Esophagus (tissue), 2 donors: ENCODE results near the gene ST3GAL4. TPM values are rescaled to one million over a fixed set of nuclear protein-coding genes. Genes with fewer than 3 reads are reported as not detected.

Experiments used
- H3K27ac ChIP-seq, 2 donors: one replicate each; pipeline ENCODE4 v1.5.1; 2013; ENCODE audit warnings: low read depth in 2 of 2, mild to moderate bottlenecking in 2 of 2, inconsistent platforms in 1 of 2, low read length in 1 of 2, moderate library complexity in 1 of 2
- H3K27me3 ChIP-seq, 2 donors: one replicate each; pipeline ENCODE4 v1.6.1; 2013; ENCODE audit warnings: low read length in 2 of 2, control low read depth in 1 of 2, mild to moderate bottlenecking in 1 of 2; ENCODE audit not compliant: insufficient read depth in 2 of 2, control insufficient read depth in 1 of 2
- H3K36me3 ChIP-seq, 2 donors: one replicate each; pipeline ENCODE4 v1.6.1; 2013; ENCODE audit warnings: low read length in 1 of 2; ENCODE audit not compliant: control insufficient read depth in 2 of 2, insufficient read depth in 2 of 2
- H3K4me1 ChIP-seq, 2 donors: one replicate each; pipeline ENCODE4 v1.6.1; 2013; ENCODE audit warnings: low read length in 1 of 2; ENCODE audit not compliant: control insufficient read depth in 2 of 2, insufficient read depth in 2 of 2
- H3K4me3 ChIP-seq, 2 donors: one replicate each; pipeline ENCODE4 v1.5.1; 2013; ENCODE audit warnings: low read length in 2 of 2, mild to moderate bottlenecking in 2 of 2, low read depth in 1 of 2, moderate library complexity in 1 of 2
- H3K9me3 ChIP-seq, 2 donors: one replicate each; pipeline ENCODE4 v1.6.1; 2013; ENCODE audit warnings: mild to moderate bottlenecking in 2 of 2, low read depth in 1 of 2, low read length in 1 of 2, moderate library complexity in 1 of 2; ENCODE audit not compliant: control insufficient read depth in 2 of 2, insufficient read depth in 1 of 2
- WGBS, 2 donors: extraction: QIAGEN DNeasy Blood & Tissue Kit; methylation state at CpG; one replicate each; pipeline ENCODE4 v1.1.7; 2013; 5-methylcytosine and 5-hydroxymethylcytosine counted together
- polyA plus RNA-seq, 2 donors: library from polyadenylated mRNA; stranded (reverse); fragments of 200-250 nt; gene quantifications; one replicate each; pipeline ENCODE4 v1.2.3, GENCODE V29; 2013
- donor health status: healthy with polysubstance abuse.
- donor health status: Bipolar disorder and iron deficiency.

ST3GAL4 gene
- polyA plus RNA-seq, 2 donors, result 78.9 to 107 TPM

- H3K36me3 ChIP-seq, result no peaks in the 10 kb centered on the region
- no peaks in the 10 kb centered on the region for H3K27me3 ChIP-seq
- H3K9me3 ChIP-seq, result no peaks in the 10 kb centered on the region
- 80 to 82% methylated on average over 3 of the region's 3 CpGs for WGBS, 2 donors
- no peak overlapping the region for H3K27ac ChIP-seq
- no peak overlapping the region for H3K4me3 ChIP-seq
- peaks cover 7 to 8% of the 10 kb centered on the region in 2 donors for H3K4me1 ChIP-seq
Observed at GRCh38 chr11:126352163-126352562, 3.3 kb upstream of the ST3GAL4 start.

GRCh38 chr11:126352934-126353801 is 2.3 kb upstream of the ST3GAL4 start:
- no peaks in the 10 kb centered on the region for H3K27me3 ChIP-seq
- WGBS, 2 donors, result 69 to 71% methylated on average over 4 of the region's 4 CpGs
- no peak overlapping the region for H3K4me3 ChIP-seq
- H3K9me3 ChIP-seq, result no peaks in the 10 kb centered on the region
- H3K4me1 ChIP-seq, result peaks cover 7 to 8% of the 10 kb centered on the region in 2 donors
- H3K27ac ChIP-seq, result peak overlapping the region; percentile 15 to 17
- no peaks in the 10 kb centered on the region for H3K36me3 ChIP-seq

DNA sequence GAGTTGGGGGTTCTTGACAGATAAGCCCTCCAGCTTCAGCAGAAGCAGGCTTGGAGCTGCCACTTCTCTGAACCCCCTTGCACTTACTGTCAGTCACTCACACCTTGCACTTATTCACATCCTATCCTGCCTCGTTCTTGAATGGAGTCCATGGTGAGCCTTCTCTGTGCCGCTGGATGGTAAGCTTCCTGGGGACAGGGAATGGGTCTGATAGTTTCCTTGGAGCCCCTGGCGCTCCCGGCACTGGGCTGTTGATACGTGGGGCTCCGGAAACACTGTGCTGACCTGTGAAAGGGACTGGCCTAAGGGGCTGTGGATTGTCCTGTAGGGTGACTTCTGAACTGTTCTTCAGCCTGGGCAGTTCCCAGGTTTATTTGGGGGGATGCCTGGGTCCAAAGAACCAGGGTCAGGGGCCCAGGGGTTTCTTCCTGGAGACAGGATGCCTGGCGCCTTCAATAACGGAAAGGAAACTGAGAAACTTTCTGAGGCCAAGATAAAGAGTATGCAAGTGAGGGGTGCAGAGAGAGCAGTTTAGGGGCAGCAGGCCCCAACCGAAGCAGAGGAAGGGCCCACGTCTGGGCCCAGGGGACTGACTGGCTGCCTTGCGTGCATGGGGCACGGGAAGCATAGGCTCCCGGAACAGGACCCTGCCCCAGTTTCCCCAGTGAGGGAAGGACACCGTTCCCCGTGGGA is 709 bp upstream of the ST3GAL4 start:
- Histone ChIP-seq H3K27ac (peak overlapping the region; percentile 53 to 79), H3K9me3 (no peaks in the 10 kb centered on the region), H3K36me3 (no peaks in the 10 kb centered on the region), H3K4me3 (peak overlapping the region; percentile 50 to 61), H3K4me1 (peaks cover 7 to 10% of the 10 kb centered on the region in 2 donors), H3K27me3 (no peaks in the 10 kb centered on the region)
- WGBS, 2 donors, result 42 to 58% methylated on average over 10 to 15 of the region's 15 CpGs

DNA sequence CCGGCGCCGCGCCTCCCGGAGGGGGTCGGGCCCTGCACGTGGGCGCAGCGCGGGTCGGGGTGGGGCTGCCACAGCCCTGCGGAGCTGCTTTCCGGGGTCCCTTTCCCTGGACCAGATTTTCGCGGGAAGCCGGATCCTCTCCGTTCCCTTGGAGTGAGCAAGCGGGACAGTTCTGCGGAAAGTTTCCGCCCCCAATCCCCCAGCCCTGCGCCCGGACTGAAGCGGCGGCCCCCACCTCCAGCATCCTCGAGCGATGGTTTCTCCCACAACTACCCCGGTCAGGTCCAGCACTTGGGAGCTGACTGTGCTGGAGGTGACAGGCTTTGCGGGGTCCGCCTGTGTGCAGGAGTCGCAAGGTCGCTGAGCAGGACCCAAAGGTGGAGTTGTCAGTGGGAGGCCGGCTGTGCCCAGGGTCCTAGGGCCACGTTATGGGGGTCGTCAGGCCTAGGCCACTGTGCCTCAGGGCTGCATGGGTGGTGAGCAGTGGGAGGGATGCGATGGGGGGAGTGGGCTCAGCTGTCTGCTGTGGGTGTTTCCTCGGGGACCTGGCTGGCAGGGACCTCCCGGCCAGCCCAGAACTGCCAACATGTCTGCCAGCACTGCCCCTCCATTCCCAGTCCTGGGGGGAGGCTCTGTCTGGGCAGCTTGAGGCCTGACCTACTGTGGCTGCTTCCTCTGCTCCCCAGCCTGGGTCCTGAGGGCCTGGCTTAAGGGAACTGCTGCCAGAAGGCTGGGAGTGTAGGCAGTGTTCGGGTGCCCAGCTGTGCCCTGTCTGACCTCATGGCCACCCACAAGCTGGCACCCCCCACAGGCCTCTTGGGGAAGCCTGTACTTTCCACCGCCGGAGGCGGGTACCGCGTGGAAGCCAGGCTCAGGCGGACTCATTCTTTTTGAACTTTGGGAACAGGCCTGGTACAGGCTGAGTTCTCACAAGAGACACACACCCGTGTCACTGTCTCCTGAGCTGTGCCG is 726 bp downstream of the ST3GAL4 start:
- peak overlapping the region; percentile 41 to 50 for H3K4me3 ChIP-seq
- 12 to 20% methylated on average over 41 to 46 of the region's 46 CpGs for WGBS, 2 donors
- H3K27me3 ChIP-seq, result no peaks in the 10 kb centered on the region
- H3K36me3 ChIP-seq, result no peaks in the 10 kb centered on the region
- peak overlapping the region; percentile 56 to 77 for H3K27ac ChIP-seq
- no peaks in the 10 kb centered on the region for H3K9me3 ChIP-seq
- peaks cover 10 to 11% of the 10 kb centered on the region in 2 donors for H3K4me1 ChIP-seq

- Histone ChIP-seq H3K9me3 (no peaks in the 10 kb centered on the region), H3K36me3 (no peaks in the 10 kb centered on the region), H3K4me1 (peaks cover 10 to 11% of the 10 kb centered on the region in 2 donors), H3K4me3 (no peak overlapping the region), H3K27ac (peak overlapping the region; percentile 56 to 77), H3K27me3 (no peaks in the 10 kb centered on the region)
- 74 to 83% methylated on average over 17 of the region's 17 CpGs for WGBS, 2 donors
Observed at GRCh38 chr11:126357055-126357962, 1.8 kb downstream of the ST3GAL4 start.

DNA sequence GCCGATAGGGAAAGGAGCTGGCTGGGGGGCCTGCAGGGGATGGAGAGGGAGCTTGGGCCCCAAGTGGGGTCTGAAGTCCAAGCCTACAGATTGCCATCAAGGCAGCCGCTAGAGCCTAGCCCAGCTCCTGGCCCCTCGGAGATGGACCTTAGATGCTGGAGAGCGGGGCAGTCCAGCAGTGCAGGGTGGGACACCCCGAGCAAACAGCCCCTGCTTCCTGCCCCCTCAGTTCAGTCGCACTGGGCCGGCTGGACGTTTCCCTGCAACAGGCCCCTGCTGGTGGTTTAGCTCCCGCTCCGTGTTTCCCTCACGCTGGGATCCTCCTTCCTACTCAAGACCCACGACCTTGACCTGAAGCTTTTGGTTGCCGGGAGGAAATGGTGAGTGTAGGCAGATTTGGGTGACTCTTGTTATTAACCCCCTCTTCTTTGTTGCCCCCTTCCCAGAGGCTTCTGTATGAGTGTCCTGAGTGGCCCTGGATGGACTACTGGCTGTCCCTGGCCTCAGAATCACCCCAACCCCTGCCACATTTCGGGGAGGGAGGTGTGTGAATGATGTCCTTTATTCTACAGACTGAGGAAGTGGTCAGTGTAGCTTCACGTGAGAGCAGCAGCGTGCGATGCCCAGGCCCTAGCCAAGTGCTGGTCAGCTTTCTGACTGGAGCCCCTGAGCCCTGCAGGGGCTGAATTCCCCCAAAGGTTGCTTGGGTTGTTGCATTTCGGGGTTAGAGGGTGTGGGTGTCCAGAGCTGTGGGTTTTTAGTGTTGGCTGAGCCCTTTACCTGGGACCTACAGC is 2.7 kb downstream of the ST3GAL4 start:
- Histone ChIP-seq H3K27me3 (no peaks in the 10 kb centered on the region), H3K4me1 (peaks cover 10 to 14% of the 10 kb centered on the region in 2 donors), H3K36me3 (no peaks in the 10 kb centered on the region), H3K4me3 (no peak overlapping the region), H3K27ac (peak overlapping the region in 1 of 2 donors; percentile 38), H3K9me3 (no peaks in the 10 kb centered on the region)
- 80% methylated on average over 18 of the region's 18 CpGs for WGBS, 2 donors

- 67 to 86% methylated on average over 2 of the region's 2 CpGs for WGBS, 2 donors
- no peaks in the 10 kb centered on the region for H3K27me3 ChIP-seq
Observed at GRCh38 chr11:126358763-126359160, 3.3 kb downstream of the ST3GAL4 start.

DNA sequence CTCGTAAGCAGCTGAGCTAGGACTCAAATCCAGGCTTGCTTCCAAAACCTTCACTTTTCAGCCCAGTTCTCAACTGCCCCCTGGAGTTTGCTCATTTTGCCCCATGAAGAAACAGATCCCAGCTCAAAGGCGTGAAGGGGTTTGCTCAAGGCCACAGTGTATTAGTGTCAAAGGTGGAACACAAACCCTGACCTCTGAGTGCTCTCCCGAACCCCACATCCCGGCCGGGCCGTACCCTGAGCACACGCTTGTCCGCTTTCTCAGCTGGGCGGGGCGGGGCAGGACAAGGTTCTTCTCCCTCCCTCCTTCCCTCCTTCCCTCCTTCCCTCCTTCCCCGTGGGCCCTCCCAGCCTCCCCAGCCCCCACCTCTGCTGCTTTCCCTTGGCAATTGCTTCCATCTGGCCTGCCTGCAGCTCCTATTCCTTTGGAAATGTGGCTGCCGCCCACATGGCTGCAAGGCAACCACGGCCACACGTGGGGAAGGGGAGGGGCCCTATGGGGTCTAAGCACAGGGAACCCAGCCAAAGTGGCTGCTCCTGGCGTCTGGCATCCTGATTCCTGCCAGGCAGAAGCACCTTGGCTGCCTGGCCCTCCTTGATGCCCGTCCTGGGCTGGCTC is 4.1 kb downstream of the ST3GAL4 start:
- Histone ChIP-seq H3K4me3 (no peak overlapping the region), H3K27ac (peak overlapping the region; percentile 44 to 51)
- 31% methylated on average over 16 of the region's 16 CpGs for WGBS, 2 donors

More at GRCh38 chr11:126358763-126359160, 3.3 kb downstream of the ST3GAL4 start:
- Histone ChIP-seq H3K4me1 (peaks cover 10 to 18% of the 10 kb centered on the region in 2 donors), H3K4me3 (no peak overlapping the region), H3K9me3 (no peaks in the 10 kb centered on the region), H3K36me3 (no peaks in the 10 kb centered on the region), H3K27ac (no peak overlapping the region)

More for the DNA sequence above, 4.1 kb downstream of the ST3GAL4 start:
- Histone ChIP-seq H3K36me3 (no peaks in the 10 kb centered on the region), H3K27me3 (no peaks in the 10 kb centered on the region), H3K9me3 (no peaks in the 10 kb centered on the region), H3K4me1 (peaks cover 10 to 18% of the 10 kb centered on the region in 2 donors)
